Caco-2 (cell line): ENCODE data around the gene FLG2. TPM values are rescaled to one million over a fixed set of nuclear protein-coding genes. Genes with fewer than 3 reads are reported as not detected.

ENCODE experiments used
- BruUV-seq: library from RNA; stranded (reverse); fragments of 400-500 nt; replicated peaks from 2 replicates; lab custom pipeline; 2021; lab: Mats Ljungman, UMichigan
- CTCF ChIA-PET: fragments of 300-600 bp; sonication (Branson Sonifier 250); formaldehyde crosslinking; loops from one replicate; lab custom pipeline; 2022; ENCODE audit warnings: antibody characterized with exemption; lab: Charles Lee
- POLR2A ChIA-PET: fragments of 300-600 bp; sonication (Branson Sonifier 250); formaldehyde crosslinking; loops from one replicate; lab custom pipeline; 2022; ENCODE audit warnings: antibody characterized with exemption; lab: Charles Lee
- DNase-seq, 2 experiments: peaks; one replicate each; pipeline versions ENCODE4 v3.0.0 to v3.0.0-alpha.2; 2020 to 2022
- H3K27me3 ChIP-seq: replicated peaks from 2 replicates; pipeline ENCODE4 v1.6.0; 2011; ENCODE audit warnings: low read length; ENCODE audit not compliant: control insufficient read depth, insufficient read depth
- H3K36me3 ChIP-seq: 2 replicates; pipeline ENCODE4 v1.5.1; 2011; ENCODE audit warnings: low read length; ENCODE audit not compliant: control insufficient read depth, insufficient read depth
- H3K4me1 ChIP-seq: fragments of 250-450 bp; sonication (Bioruptor Pico); 2 replicates; pipeline ENCODE4 v1.5.1; 2020; ENCODE audit warnings: mild to moderate bottlenecking
- H3K4me3 ChIP-seq: 2 replicates; pipeline ENCODE4 v1.5.1; 2011; ENCODE audit warnings: low read depth, mild to moderate bottlenecking, control low read depth, low read length
- H3K9me3 ChIP-seq: fragments of 250-450 bp; sonication (Bioruptor Pico); 2 replicates; pipeline ENCODE4 v1.5.1; 2020; ENCODE audit warnings: mild to moderate bottlenecking, moderate library complexity
- H3K27ac Mint-ChIP-seq: one replicate; pipeline ENCODE4 v1.8.0; 2022; ENCODE audit warnings: mixed read lengths; ENCODE audit not compliant: unreplicated experiment
- H3K27me3 Mint-ChIP-seq: one replicate; pipeline ENCODE4 v1.8.0; 2022; ENCODE audit warnings: mixed read lengths; ENCODE audit not compliant: insufficient read depth, unreplicated experiment
- H3K36me3 Mint-ChIP-seq: one replicate; pipeline ENCODE4 v1.8.0; 2022; ENCODE audit warnings: mild to moderate bottlenecking, mixed read lengths; ENCODE audit not compliant: insufficient read depth, unreplicated experiment
- H3K4me1 Mint-ChIP-seq: one replicate; pipeline ENCODE4 v1.8.0; 2022; ENCODE audit warnings: low read depth, mixed read lengths; ENCODE audit not compliant: unreplicated experiment
- H3K4me3 Mint-ChIP-seq: one replicate; pipeline ENCODE4 v1.8.0; 2022; ENCODE audit warnings: mild to moderate bottlenecking, moderate library complexity, mixed read lengths; ENCODE audit not compliant: unreplicated experiment
- H3K9me3 Mint-ChIP-seq: one replicate; pipeline ENCODE4 v1.8.0; 2022; ENCODE audit warnings: mixed read lengths; ENCODE audit not compliant: unreplicated experiment
- CTCF ChIP-seq, 2 experiments: fragments of 200-600 bp in 1 of 2; IDR thresholded peaks; 1 replicate in 1 of 2; 2 replicates in 1 of 2; pipeline versions ENCODE4 v1.5.1 to v1.8.0; 2011 to 2022; ENCODE audit warnings: antibody characterized with exemption in 1 of 2, control low read depth in 1 of 2, inconsistent platforms in 1 of 2, low read depth in 1 of 2, low read length in 1 of 2, mild to moderate bottlenecking in 1 of 2, moderate library complexity in 1 of 2; ENCODE audit not compliant: insufficient read depth in 1 of 2, severe bottlenecking in 1 of 2, unreplicated experiment in 1 of 2
- intact Hi-C: fragments of 100-400 bp; cut with micrococcal nuclease; formaldehyde crosslinking; loops from one replicate; pipeline ENCODE4 v1.10.0; 2022; ENCODE audit not compliant: unreplicated experiment
- total RNA-seq: library from RNA; stranded (reverse); gene quantifications from 2 replicates; pipeline ENCODE4 v1.2.3, GENCODE V29; 2022

FLG2 gene
- total RNA-seq, 1 experiment from 2014 or later: not detected

- ChIA-PET CTCF (no interaction called here), POLR2A (no interaction called here)
- intact Hi-C loops: no loop called here
- peaks cover 21% of the 10 kb centered on the region for H3K27me3 Mint-ChIP-seq
- Histone ChIP-seq H3K36me3 (no peaks in the 10 kb centered on the region), H3K4me1 (no peaks in the 10 kb centered on the region), H3K9me3 (no peaks in the 10 kb centered on the region), H3K27me3 (no peaks in the 10 kb centered on the region), H3K4me3 (no peak overlapping the region)
- no peaks in the 10 kb centered on the region for H3K36me3 Mint-ChIP-seq
- BruUV-seq: no TSS peak
- TF ChIP-seq CTCF (IDR thresholded peaks at IDR 0.05; ENCODE audit: insufficient read depth in 1 of 2, low read depth in 1 of 2, low read length in 1 of 2, severe bottlenecking in 1 of 2, unreplicated experiment in 1 of 2): no peak
- H3K9me3 Mint-ChIP-seq: no peaks in the 10 kb centered on the region
- no peak overlapping the region for H3K27ac Mint-ChIP-seq
- H3K4me1 Mint-ChIP-seq: no peaks in the 10 kb centered on the region
- DNase-seq: no peak
- no peak overlapping the region for H3K4me3 Mint-ChIP-seq
Observed at GRCh38 chr1:152380932-152381331, 21.1 kb upstream of the FLG2 start.

GRCh38 chr1:152374451-152374850, 14.6 kb upstream of the FLG2 start:
- Histone ChIP-seq H3K9me3 (no peaks in the 10 kb centered on the region), H3K36me3 (no peaks in the 10 kb centered on the region), H3K4me1 (no peaks in the 10 kb centered on the region), H3K4me3 (no peak overlapping the region), H3K27me3 (no peaks in the 10 kb centered on the region; the same call in 1 of the 2 replicates)
- Mint-ChIP-seq H3K4me3 (no peak overlapping the region), H3K4me1 (no peaks in the 10 kb centered on the region), H3K36me3 (no peaks in the 10 kb centered on the region), H3K27ac (no peak overlapping the region), H3K27me3 (peaks cover 24% of the 10 kb centered on the region), H3K9me3 (no peaks in the 10 kb centered on the region)
- CTCF ChIA-PET: interaction anchor here (0.5 kb wide), 1 partner anchor 21 kb away, joined by 3 read pairs; no protein-coding TSS in a partner anchor
- POLR2A ChIA-PET: no interaction called here
- DNase-seq: no peak
- intact Hi-C loops: no loop called here
- no TSS peak for BruUV-seq
- TF ChIP-seq CTCF (IDR thresholded peaks at IDR 0.05; ENCODE audit: insufficient read depth in 1 of 2, low read depth in 1 of 2, low read length in 1 of 2, severe bottlenecking in 1 of 2, unreplicated experiment in 1 of 2): no peak

GRCh38 chr1:152372672-152373071, 12.9 kb upstream of the FLG2 start:
- no peaks in the 10 kb centered on the region for H3K36me3 ChIP-seq
- ChIA-PET POLR2A (no interaction called here), CTCF (no interaction called here)
- Mint-ChIP-seq H3K27me3 (peaks cover 15% of the 10 kb centered on the region), H3K9me3 (no peaks in the 10 kb centered on the region), H3K4me1 (no peaks in the 10 kb centered on the region), H3K27ac (no peak overlapping the region), H3K36me3 (no peaks in the 10 kb centered on the region), H3K4me3 (no peak overlapping the region)
- H3K4me3 ChIP-seq: no peak overlapping the region
- no peaks in the 10 kb centered on the region for H3K4me1 ChIP-seq
- no TSS peak for BruUV-seq
- H3K27me3 ChIP-seq: no peaks in the 10 kb centered on the region; the same call in 1 of the 2 replicates
- intact Hi-C loops: no loop called here
- no peak for TF ChIP-seq CTCF (IDR thresholded peaks at IDR 0.05; ENCODE audit: insufficient read depth in 1 of 2, low read depth in 1 of 2, low read length in 1 of 2, severe bottlenecking in 1 of 2, unreplicated experiment in 1 of 2)
- H3K9me3 ChIP-seq: no peaks in the 10 kb centered on the region
- no peak for DNase-seq
